CD4-positive, alpha-beta T cell treated with Interleukin-21 for 1 hour (primary cell): ENCODE data around the gene RACGAP1.

Experiments used
- DNase-seq: peaks from one replicate; pipeline ENCODE4 v3.0.0-alpha.2; 2020

The RACGAP1 gene

DNA sequence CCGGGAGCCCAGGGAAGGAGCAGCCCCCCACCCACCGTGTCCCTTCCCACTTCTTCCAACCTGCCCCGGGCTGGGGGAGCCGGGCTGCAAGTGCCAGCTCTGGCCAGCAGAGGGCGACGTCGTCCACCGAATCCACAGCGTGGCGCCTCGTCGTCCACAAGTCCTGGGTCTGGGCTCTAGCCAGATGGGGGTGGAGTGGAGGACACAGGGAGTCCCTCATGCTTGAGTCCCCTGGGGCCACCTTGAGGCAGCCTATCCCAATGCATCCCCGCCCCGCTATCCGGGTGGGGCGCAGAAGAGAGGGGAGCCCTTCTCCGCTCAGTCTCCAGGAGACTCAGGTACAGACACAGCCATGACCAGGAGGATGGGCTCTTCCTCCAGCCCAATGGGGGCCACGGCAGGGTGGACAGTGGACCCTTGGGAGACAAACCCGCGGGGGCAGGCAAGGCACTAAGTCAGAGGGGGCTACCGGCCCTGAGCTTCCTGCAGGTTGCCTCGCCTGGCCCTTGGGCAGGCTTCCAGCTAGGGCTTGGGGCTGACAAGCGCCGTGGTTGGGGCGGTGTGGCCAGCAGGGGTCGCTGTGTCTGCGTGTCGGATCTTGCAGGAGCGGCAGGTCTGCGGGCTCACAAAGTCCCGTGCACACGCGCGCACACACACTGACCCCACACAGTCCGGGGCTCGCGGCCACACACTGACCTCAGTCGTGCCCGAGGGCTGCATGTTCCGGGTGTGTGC lies 58.1 kb downstream of the RACGAP1 start:
- peak; percentile 89 for DNase-seq

DNA sequence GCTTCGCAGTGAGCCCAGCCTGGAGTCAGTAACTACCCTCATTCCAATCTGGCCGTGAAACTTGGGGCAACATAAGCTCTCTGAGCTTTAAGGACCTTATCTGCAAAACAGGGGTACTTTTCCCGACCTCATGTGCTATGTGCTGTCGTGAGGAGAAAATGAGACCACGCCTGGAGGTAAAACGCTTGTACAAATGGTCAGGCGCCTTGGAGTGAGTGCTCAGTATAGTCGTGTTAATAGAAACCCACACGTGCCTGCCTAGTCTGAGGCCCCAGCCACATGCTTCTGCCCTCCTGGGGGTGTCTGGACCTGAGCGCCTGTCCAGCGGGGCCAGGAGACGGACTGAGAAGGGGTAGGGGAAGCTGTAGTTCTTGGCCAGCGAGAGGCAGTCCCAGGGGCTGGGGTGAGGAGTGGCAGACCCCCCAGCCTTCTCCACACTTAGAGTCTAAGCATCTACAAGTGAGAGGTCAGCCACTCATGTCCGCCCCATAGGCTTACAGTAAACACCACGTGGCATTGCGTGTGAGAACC lies 58.7 kb downstream of the RACGAP1 start:
- DNase-seq: no peak

DNA sequence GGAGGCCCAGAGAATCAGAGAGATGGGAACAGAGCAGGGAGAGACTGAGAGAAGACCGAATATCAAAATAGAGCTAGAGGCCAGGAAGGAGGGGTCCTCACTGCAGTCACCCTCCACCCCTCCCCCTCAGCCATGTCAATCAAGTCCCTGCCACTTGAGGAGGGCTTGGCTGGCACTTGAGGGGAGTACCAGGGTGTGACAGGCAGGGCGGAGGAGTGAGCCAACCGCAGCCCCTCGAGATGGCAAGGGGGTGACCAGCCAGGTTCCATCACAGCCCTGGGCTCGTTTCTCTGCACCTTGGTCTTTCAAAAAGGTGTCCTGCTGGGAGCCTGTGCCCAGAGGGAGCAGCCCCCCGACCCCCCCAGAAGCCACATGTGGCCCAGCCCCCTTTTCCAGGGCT lies 59.5 kb downstream of the RACGAP1 start:
- no peak for DNase-seq

DNA sequence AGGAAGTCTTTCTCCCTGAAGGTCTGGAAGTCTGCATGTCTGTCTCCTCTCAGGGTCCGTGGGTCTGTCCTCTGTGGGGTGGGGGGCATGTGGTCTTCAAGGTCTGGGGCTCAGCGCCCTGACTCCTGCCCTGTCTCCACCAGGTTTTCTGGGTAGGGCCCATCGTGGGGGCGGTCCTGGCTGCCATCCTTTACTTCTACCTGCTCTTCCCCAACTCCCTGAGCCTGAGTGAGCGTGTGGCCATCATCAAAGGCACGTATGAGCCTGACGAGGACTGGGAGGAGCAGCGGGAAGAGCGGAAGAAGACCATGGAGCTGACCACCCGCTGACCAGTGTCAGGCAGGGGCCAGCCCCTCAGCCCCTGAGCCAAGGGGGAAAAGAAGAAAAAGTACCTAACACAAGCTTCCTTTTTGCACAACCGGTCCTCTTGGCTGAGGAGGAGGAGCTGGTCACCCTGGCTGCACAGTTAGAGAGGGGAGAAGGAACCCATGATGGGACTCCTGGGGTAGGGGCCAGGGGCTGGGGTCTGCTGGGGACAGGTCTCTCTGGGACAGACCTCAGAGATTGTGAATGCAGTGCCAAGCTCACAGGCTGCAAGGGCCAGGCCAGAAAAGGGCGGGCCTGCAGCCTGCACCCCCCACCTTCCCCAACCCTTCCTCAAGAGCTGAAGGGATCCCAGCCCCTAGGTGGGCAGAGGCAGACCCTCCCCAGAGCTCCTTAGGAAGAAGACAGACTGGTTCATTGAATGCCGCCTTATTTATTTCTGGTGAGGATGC lies 60.3 kb downstream of the RACGAP1 start:
- DNase-seq: no peak

DNA sequence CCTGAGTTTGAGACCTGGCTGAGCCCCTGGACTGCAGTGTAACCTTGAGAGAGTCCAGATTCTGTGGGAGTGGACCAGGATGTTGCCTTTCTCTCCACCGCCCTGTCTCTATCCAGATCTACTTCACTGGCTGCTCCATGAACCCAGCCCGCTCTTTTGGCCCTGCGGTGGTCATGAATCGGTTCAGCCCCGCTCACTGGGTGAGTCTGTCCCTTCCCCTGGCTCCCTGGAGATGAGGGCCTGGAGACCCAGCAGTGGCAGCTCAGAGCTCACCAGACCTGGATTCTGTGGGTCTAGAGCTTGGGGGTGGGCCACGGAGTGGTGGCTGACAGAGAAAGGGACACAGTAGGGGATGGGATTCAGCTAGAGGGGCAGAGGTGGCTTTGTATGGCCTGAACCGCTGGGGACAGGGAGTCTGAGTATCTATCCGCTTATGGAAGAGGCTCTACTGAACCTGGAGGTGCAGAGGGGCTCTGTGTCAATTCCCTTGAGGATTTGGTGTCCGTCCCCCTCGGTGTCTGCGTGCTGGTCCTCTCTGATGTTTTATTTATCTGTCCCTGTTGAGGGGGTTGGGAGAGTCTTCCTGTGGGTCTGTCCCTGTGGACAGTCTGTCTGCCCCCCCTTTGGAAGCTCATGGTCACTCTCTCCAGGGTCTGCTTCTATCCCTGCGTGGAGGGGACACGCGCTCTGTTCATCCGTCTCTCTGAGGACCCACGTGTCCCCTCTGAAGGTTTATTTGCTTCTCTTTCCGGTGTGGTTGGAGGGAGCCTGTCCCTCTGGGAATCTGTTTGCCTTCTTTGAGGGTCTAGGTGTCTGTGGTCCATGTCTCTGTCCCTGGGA lies 61.1 kb downstream of the RACGAP1 start:
- DNase-seq: no peak

DNA sequence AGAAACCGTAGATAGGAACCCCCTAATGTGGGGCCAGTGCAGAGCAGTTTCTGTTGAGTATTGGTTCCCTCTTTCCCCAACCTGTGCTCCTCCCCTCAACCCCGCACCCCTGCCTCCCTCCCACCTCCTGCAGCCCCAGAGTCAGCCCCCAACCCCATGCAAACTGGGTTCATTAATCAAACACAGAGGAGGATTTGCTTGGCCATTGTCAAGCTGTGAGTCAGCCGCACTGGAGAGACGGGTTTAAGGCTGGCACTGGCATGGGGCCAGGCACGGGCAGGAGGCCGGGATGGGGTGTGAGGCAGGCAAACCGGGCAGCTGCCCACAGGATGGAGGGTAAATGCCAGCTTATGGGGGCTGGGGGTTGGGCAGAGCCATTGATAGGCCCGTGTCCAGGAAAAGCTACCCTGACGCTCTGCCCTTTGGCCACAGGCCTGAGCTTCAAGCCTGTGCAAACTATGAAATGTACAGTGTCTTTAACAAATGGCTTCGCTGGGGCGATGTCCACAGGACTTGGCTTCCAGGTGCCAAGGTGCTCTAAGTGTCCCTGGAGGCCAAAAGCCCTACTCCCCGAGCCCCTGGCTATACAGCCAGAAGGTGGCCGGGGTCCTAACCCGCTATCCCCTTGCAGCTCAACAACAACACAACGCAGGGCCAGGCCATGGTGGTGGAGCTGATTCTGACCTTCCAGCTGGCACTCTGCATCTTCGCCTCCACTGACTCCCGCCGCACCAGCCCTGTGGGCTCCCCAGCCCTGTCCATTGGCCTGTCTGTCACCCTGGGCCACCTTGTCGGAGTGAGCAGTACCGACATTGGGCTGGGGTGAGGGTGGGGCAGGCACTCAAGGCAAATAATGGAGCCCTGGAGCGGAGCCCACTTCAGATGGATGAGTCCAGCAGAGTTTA lies 62.2 kb downstream of the RACGAP1 start:
- no peak for DNase-seq

DNA sequence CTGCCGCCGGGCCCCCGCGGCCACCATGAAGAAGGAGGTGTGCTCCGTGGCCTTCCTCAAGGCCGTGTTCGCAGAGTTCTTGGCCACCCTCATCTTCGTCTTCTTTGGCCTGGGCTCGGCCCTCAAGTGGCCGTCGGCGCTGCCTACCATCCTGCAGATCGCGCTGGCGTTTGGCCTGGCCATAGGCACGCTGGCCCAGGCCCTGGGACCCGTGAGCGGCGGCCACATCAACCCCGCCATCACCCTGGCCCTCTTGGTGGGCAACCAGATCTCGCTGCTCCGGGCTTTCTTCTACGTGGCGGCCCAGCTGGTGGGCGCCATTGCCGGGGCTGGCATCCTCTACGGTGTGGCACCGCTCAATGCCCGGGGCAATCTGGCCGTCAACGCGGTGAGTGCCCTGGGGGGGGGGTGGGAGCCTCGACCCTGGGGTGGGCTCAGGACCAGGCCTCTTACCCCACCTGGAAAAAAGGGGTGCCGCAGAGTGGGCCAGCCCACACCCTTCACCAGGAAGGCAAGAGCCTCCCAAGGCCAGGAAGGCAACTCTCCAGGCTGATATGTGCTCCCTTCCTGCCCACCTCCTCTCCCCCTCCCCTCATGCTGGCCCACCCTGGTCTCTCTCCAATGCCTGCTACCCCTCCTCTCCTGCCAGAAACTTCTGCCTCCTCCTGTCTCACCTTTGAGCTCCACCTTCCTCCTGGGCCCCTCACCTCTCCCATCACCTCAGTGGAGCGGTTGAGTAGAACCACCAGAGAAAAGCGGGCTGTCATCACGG lies 63.1 kb downstream of the RACGAP1 start:
- no peak for DNase-seq

DNA sequence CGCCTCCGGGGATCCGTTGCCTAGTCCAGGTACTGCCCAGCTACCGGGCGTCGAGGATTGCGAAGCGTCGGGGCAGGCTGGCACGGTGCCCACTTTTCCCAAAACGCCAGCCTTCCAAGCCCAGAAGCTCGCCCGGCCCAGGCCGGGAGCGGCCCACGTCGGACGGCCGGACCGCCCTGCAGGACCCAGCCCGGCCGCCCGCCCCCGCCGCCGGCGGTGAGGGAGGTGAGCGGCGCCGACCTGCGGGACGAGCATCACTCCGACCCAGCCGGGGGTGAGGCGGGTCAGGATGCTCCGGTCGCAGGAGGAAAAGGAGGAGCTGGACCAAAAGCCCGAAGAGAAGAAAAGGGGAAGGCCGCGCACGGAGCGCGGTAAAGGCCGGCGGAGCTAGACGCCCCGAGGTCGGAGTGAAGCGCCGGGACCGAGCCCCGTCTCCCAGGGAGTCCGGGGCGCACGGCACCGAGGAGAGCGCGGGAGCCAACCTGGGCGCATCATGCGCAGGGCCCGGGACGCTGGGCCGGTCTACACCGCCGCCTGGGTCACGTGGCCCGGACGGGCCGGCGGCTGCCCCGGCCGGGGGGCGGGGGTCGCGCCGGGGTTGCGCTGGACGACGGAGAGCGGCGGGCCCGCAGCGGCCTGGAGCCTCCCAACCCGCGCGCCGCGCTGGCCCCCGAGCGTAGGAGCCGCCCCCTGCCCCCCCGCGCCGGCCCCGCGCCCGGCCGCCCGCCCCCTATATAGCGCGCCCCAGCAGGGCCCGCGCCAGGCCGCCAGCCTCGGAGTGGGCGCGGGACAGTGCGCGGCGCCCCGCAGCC lies 64.0 kb downstream of the RACGAP1 start, which contains the start of gene AQP5:
Gene AQP5 (plus strand): TSS at position 762 of the 812 bp plus-strand sequence. CDS start 146 bp downstream, outside the sequence.
- no peak for DNase-seq

DNA sequence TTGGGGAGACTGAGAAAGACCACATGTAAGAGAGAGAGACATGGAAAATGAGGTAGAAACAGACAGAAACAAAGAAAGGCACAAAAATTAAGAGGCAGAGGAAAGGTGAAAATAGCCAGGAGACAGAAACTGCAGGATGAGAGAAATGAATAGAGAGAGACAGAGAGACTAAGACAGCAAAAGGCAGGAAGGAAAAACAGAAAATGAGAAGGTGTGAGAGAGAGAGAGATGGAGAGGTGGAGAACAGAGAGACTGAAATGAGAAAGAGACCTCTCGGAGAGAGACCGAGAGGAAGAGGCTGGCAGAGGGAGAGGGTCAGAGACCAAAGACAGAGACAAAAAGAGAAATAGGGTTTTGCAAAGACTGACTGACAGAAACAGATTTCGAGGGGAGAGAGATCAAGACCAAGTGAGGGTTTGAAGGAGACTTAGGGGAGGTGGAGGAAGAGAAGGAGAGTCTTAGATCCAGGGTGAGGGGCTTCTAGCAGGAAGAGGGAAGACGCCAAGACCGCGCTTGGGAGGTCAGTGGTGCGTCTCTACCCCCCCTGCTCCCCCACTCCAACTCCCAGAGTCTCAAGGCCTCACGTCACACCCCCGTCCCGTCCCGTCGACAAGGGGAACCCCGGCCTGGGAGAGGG lies 64.7 kb downstream of the RACGAP1 start:
- no peak for DNase-seq

DNA sequence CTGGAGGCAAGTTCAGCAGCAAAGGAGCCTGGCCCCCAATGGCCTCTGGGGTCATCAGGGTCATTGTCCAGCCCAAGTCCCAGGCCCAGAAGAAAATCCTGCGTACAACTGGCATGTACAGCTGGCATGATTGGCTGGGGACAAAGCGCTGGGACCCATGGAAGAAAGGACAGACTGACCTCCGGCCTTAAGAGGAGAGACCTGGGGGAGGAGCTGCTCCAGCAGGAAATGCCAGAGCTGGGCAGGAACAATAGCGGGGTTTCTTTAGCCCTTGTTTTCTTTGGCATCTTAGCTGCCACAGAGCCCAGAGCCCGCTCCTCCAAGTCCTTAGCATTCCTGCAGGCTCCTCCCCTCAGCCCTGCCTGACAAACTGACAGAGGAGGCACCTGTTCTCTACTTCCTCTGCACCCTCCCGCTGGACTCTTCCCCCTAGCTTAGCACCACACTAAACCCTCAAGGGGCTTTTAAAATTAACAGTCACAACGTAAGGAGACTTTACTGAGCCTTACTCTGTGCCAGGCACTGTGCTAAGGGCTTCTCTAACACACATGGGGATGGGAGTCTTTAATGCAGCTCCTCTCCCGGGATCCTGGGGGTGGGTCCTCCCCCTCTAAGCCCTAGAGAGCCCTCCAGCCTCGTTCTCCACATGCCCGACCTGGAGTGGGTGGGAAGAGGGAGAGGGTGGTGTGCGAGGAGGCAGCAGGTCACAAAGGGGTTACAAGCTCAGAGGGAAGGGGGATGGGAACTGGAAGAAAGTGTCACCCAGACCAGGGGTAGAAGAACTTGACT lies 65.4 kb downstream of the RACGAP1 start:
- DNase-seq: no peak

DNA sequence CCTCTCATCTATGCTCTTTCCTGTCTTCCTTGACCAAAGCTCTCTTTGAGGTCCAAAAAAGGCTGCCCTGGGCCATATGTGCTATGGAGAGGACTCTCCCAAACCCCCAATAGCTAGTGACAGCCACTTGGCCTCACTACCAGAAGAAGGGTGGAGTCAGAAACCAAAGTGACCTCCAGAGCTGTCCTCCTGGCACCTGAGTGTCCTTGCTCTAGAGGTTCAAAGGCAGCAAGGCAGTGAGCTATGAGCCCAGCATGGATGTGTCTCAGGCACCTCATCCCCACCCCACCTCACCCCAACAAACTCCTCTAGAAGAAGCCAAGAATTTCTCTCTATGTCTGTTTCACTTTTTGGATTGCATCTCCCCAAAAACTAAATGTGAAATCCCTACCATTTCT lies 67.7 kb downstream of the RACGAP1 start:
- no peak for DNase-seq

DNA sequence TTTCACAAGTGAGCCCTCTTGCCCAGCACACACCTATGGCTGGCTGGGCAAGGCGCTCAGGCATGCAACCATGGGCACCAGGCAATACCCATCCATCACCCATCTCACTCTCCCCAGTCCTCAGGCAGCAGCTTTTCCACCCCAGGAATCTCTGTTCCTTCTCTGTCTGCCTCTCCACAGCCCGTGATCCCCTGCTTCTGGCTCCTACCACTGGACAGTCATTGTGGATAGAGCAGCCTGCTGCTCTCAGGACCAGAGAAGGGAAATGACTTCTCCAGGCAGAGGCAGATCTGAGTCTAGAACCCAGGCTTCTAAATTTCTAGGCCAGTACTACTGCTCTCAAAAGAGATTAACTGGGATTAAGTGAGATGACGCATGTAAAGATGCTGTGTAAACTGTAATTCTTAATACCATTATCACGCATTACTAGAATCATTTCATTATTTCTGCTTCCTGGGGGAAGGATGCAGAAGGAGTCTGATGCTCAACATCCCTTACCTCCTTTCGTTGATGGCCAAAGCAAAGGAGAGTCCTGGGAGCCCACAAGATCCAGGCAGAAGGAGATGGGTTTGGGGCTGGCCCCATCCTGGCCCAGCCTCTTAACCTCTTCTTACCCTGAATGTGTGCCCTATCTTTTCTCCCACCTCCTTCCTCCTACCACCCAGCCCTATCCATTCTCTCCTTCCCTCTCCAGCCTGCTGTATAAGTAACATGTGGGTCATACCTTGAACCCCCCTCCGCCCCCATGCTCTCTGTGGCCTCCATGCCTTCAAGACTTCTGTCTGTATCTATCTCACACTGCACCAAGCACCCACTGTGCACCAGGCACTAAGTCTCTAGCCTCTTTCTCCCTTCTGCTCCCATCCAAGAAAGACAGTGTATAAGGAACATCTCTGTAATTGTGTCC lies 68.4 kb downstream of the RACGAP1 start:
- DNase-seq: no peak

DNA sequence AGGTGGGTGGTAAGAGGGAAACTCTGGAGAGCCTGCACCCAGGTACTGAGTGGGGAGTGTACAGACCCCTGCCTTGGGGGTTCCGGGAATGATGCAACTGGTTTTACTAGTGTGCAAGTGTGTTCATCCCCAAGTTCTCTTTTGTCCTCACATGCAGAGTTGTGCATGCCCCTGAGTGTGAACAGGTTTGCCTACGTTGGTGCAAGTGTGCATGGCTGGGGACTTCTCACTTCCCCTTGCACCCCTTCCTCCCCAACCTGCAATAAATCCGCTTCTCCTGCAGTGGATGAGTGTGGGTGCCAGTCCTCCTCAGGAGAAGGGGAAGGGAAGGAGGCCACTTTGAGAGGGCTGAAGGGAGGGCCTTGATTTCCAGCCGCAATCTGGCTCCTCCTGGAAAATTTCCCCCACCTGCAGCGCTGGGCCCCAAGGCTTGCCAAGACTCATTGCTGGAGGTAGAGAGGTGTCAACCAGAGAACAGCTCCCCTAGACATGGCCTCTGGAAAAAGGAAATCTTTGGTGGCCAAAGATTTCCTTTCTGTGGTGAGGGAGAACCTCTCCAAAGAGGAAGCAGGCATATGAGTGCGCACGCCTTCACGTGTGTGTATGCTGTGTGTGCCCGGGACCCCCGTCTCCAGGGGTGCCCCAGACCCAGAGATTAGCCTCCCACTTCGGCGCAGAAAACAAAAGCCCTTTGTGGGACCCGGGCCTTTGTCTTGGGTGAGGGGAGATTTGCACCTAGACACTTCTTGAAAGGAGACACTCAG lies 69.2 kb downstream of the RACGAP1 start:
- DNase-seq: no peak

DNA sequence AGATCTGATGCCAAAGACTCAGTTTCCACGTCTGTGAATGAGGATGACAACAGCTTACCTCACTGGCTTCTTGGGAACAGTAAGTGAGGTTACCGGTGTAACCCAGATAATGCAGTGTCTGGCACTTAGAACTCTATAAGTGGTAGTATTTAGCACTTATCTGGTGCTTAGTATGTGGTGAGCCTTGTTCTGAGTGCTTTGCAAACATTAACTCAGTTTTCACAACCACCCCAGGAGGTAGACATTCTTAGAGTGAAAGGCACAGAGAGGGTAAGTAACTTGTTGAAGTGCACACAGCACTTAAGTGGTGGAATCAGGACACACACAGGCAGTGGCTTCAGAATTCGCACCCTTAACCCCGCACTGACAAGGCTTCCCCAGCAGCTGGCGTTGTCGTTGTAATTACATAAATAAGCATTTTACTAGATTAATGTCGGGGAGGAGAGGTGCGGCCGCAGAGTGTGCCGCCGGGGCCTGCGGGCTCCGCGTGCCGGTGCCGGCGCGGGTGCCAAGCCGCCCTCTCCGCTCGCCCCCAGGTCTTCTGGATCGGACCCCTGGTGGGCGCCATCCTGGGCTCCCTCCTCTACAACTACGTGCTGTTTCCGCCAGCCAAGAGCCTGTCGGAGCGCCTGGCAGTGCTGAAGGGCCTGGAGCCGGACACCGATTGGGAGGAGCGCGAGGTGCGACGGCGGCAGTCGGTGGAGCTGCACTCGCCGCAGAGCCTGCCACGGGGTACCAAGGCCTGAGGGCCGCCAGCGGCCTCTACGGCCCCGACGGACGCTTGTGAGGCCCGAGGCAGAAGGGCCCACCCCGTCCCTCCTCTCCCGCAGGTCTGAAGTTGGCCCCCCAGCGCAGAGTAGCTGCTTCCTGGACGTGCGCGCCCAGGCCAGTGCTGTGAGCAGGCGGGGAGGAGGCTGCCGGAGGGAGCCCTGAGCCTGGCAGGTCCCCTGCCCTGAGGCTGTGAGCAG lies 70.1 kb downstream of the RACGAP1 start:
- DNase-seq: no peak

DNA sequence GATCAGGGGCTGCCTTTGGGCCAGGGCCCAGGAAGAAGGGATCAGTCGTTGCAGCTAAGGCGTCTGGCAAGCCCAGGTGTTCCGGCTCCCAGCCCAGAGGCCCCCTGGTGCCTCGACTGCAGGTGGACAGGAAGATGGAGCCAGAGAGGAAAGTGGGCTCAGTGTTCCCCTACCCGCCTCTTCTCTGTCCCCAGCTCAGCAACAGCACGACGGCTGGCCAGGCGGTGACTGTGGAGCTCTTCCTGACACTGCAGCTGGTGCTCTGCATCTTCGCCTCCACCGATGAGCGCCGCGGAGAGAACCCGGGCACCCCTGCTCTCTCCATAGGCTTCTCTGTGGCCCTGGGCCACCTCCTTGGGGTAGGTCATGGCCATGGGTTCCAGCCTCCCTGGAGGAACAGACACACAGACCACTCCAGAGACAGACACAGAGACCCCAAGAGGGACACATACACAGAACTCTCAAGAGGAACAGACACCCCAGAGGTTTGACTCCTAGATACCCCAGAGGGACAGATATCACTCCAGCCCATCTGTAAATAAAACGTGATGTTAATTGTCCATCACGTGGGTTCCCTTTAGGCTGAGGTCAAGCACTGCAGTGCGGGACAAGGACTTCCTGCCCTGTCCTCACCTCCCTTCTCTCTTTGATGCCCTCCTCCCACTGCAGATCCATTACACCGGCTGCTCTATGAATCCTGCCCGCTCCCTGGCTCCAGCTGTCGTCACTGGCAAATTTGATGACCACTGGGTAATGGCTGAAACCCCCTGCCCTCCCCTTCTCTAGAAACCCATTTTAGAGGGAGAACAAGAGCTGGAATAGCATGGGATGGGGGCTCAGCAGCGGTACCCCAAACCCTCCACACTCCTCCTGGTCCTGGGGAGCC lies 71.1 kb downstream of the RACGAP1 start:
- no peak for DNase-seq
